Stimulated activated CD4-positive, alpha-beta T cell treated with anti-CD3 and anti-CD28 coated beads, Interleukin-15, amount 100 ng/mL, for 48 hours (primary cell): ENCODE data around the gene SLX4IP.

ENCODE experiments used
- DNase-seq, 2 donors: peaks; one replicate each; pipeline ENCODE4 v3.0.0-alpha.2; 2020; ENCODE audit warnings: low read depth in 2 of 2

Gene SLX4IP

DNA sequence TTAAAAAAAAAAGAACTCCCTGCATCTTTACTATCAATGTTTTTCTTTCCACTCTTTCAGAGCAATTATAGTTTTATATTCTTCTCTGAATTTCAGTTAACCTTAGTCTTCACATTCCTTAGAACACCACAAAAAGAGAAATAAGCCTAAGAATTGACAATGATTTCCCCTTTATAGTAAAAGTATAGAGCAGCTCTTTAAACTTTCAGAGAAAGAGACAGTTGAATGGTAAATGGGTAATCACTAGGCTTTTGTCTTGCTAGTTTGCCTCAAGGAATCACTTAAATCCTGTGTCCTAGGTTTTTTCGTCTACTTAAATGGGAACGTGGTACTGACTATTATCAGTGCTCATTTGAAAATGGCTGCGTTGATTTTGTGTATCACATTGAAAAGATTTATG is 31.8 kb downstream of the SLX4IP start:
- no peak for DNase-seq

GRCh38 chr20:10467681-10468339 is 32.7 kb downstream of the SLX4IP start:
- DNase-seq = no peak

DNA sequence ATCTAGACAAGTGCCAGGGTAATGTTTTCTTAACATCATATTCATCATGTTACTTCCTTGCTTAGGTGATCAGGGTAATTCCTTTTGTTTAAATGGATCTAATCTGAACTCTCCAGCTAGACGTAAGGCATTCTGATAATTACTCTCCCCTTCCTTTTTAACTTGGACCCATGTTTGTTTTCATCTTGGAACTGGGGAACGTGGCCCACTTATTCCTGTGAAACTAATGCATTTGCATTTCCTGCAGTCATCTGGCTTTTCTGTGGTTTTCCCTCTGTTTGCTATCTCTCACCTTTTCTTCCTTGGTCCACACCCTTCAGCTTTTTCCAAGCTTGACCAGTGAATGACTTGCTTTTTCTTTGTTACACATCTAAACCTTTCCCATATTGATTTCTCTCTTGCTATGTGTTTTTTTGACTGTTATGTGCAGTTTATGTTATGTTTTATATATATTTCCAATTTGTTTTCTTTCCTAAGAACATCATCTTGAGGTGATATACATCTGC is 33.3 kb downstream of the SLX4IP start:
- no peak for DNase-seq

- no peak for DNase-seq
Observed at GRCh38 chr20:10469056-10469455, 34.0 kb downstream of the SLX4IP start.

DNA sequence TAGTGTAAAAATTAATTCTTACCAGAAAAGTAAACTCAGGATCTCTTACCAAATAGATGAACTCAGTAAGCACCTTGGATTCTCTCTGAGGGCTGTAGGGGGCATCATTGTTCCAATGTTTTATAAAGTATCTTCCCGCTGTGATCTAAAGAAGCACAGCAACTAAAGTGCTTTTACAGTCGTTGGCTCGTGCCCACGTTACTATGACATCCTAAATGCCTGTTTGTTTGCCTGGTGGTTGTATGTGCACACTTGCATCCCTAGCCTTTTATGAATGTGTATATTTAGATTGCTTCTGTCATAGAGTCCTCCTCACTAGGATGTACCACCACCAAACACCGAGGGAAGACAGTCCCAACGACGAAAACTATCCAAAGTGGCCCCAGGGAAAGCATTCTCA is 34.5 kb downstream of the SLX4IP start:
- no peak for DNase-seq

GRCh38 chr20:10470276-10470675 is 35.2 kb downstream of the SLX4IP start:
- DNase-seq = no peak

GRCh38 chr20:10472871-10473270 is 37.8 kb downstream of the SLX4IP start:
- no peak for DNase-seq

GRCh38 chr20:10474606-10475184 is 39.6 kb downstream of the SLX4IP start:
- no peak for DNase-seq

DNA sequence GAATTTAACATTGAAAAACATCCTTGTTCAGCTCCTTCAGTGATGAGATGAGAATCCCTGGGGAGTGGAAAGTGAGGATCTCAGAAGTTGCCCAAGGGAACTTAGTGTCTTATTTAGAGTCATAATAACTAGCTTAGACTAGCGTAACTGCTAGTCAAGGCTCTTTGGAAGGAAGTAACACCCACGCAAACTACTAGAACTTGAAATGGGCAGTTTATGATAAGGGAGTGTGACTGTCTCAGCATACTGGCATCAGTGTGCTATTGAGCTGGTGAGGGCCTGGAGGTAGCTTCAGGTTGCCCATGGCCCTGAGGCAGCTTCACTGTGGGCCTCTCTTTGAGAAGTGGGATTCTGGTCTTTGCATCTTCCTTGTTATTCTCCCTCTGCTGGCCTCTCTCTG is 40.1 kb downstream of the SLX4IP start:
- DNase-seq = no peak

DNA sequence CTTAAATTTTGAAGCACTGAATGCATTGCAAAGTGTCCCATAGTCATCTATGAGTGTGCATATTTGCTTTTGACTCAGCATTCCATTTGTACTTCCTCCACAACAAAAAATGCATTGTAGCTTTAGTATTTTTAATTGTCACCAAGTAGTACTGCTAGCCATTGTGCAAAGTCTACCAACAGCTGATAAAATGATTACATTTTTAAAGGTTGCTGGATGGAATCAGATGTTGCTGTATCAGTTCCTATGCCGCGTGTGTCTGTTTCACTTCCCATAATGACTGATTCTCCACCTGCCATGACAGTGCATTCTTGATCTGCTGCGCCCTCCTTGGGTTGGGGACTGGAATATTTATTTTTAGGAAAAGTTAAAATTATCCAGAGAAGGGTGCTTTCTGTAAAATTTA is 41.2 kb downstream of the SLX4IP start:
- no peak for DNase-seq

DNA sequence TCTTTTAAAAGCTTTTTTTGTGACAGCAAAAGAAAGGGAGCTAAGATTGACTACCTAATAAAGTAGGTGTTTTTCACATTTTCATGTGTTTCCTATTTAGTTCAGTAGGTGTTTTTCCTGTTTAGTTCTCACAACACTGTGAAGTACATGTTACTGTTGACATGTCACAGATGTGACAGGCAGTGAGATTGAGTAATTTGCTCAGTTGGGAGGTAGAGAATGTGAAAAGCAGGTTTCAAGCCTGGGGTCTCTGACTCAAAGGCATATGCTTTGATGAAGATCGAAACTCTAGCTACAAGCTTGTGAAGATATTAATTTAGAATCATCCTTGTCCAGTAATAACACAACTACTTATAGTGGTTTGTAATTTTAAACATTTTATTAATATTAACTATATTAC is 43.1 kb downstream of the SLX4IP start:
- no peak for DNase-seq

DNA sequence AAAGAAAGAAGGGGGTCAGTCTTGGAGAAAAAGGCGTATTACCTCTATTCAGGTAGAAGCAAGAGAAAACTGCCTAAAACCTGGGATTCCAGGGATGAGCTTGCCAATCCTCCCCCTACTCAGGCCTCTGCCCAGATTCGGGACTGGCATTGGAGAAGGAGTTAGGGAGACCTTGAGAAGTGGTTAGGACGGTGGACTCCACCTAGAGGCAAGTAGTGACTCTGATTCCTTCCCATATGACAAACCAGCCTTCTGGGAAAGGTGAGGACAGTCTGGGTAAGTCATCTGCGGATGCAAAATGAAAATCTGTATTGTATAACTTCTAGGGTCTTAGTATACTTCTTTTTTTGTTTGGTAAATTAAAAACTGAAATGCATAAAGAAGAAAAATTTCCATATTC is 43.8 kb downstream of the SLX4IP start:
- no peak for DNase-seq

- no peak for DNase-seq
Observed at GRCh38 chr20:10481676-10482075, 46.6 kb downstream of the SLX4IP start.

- no peak for DNase-seq
Observed at GRCh38 chr20:10483691-10484090, 48.6 kb downstream of the SLX4IP start.

DNA sequence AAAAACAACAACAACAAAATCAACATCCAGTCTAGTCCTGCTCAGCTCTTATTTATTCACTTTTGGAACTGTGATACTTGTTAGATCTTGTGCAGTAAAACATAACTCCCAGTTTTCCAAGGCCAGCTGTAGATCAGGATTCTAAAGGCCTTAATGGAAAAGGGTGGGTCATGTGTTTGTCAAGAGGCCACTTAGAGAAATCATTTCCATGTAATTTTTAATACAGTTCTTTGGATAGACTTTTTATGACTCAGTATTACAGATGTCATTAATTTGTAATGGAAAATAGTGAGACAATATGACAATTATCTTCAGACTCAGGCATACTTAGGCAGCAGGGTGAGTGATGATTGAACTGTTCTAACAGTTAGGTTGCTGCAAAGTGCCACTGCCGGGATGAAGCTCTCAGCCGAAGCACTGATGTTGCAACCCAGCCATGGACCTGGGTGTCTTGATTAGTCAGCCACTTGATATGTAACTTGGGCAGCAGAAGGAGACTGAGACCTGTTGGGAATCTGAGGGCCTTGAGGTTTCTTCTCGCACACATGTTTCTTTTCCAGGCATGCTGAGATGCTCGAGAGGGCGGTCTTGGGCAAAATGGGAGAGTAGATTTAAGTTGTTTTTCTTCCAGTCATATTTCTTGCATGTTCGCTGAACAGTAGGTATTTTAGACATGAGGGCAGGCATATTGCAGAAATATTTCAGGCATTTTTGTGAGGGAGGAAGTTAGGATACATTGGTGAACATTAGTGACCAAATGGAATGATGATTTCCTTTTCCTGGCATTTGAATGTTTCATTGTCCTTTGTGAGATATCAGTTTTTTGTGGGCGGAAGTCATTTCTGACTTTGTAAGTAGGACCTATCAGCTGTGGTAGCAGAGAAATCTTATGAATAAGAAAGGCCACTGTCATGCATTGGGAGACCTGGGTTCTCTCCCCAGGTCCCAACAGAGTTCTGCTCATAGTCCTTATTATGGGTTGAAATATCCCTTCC is 52.3 kb downstream of the SLX4IP start:
- no peak for DNase-seq

GRCh38 chr20:10488534-10488933 is 53.4 kb downstream of the SLX4IP start:
- no peak for DNase-seq

DNA sequence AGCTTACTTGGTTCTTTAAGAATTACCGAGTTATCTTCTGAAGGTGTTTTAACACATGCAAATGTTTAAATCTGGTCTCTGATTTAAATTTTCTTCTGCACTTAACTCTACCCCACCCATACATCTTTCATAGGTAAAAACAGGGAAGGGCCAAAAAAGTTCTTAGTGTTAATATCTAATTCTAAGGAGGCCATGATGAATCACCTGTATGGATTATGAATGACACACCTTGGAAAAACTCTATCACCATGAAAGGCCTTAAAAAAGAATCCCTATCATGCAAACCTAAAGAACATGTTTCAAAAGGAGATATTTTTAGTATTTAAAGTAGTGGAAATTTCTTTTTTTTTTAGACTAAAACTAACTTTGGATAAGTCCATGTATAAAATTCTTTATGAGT is 54.7 kb downstream of the SLX4IP start:
- no peak for DNase-seq

DNA sequence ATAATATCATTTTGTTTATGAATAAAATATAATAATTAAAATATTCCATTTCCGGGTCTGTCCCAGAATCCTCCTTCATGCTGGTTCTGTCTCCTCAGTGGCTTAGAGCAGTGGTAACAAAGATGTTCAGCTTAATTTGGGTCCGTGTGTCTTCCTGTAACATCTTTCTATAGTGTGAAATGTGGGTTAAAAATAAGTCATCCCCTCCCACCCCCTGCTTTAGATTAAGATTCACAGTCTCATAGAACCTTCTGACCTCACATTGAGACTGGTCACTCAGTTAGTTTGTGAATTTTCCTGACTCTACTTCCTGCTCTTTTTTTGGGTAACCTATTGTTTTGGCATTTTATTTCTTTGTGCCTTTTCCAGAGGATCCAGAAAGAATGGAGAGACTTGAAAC is 55.2 kb downstream of the SLX4IP start:
- DNase-seq = no peak

- no peak for DNase-seq
Observed at GRCh38 chr20:10490706-10491105, 55.6 kb downstream of the SLX4IP start.

DNA sequence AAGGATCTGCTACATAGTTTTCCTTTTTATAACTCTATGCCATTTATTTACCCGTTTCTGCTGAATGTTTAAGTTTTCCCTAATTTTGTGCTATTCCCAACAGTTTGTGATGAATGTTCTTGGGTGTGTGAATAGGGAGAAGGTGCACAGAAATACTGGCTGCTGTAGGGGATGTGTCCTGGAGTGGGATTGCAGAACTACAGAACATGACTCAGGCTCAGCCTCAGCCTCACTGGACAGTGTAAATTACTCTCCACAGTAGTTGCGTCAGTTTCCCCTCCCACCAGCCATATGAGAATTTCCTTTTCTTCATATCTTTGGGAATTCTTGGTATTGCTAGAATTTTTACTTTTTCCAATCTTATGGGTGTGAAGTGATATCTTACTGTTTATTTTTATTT is 57.0 kb downstream of the SLX4IP start:
- no peak for DNase-seq

- no peak for DNase-seq
Observed at GRCh38 chr20:10492844-10493243, 57.7 kb downstream of the SLX4IP start.

- DNase-seq = no peak
Observed at GRCh38 chr20:10495173-10495572, 60.1 kb downstream of the SLX4IP start.

- no peak for DNase-seq
Observed at GRCh38 chr20:10496465-10496864, 61.4 kb downstream of the SLX4IP start.
